ENCODE results near the gene GIMAP5.

GRCh38 chr7:150784954-150785353 lies 47.7 kb downstream of the GIMAP5 start:
- TF ChIP-seq CTCF (IDR thresholded peaks at IDR 0.05): no peak
- TF ChIP-seq EZH2phosphoT487 (IDR thresholded peaks at IDR 0.05): no peak

Measured in neural progenitor cell (in vitro differentiated cells).